ENCODE results near the gene CDH13. TPM values are rescaled to one million over a fixed set of nuclear protein-coding genes. Genes with fewer than 3 reads are reported as not detected.

CDH13 gene
- polyA plus RNA-seq, 10 donors = 32.5 to 56.9 (median 47.0) TPM

- DNase-seq = no peak
Measured at GRCh38 chr16:83105279-83106077, 478.7 kb downstream of the CDH13 start.

- DNase-seq = no peak
Measured at GRCh38 chr16:83109490-83110125, 482.8 kb downstream of the CDH13 start.

- DNase-seq = no peak
Measured at GRCh38 chr16:83110269-83110668, 483.5 kb downstream of the CDH13 start.

GRCh38 chr16:83113317-83113716 is 486.5 kb downstream of the CDH13 start:
- peak in 1 of 3 donors; percentile 26 for DNase-seq

GRCh38 chr16:83113811-83114210 is 487.0 kb downstream of the CDH13 start:
- peak in 1 of 3 donors; percentile 41 for DNase-seq

GRCh38 chr16:83115491-83116232 is 488.9 kb downstream of the CDH13 start:
- no peak for DNase-seq

GRCh38 chr16:83116274-83116892 is 489.6 kb downstream of the CDH13 start:
- DNase-seq = no peak

GRCh38 chr16:83117810-83118209 is 491.0 kb downstream of the CDH13 start:
- DNase-seq = no peak

GRCh38 chr16:83118365-83118764 is 491.6 kb downstream of the CDH13 start:
- no peak for DNase-seq

GRCh38 chr16:83125999-83126568 is 499.3 kb downstream of the CDH13 start:
- no peak for DNase-seq

- DNase-seq = no peak
Measured at GRCh38 chr16:83128041-83128440, 501.3 kb downstream of the CDH13 start.

GRCh38 chr16:83130039-83130438 is 503.3 kb downstream of the CDH13 start:
- DNase-seq = no peak

- no peak for DNase-seq
Measured at GRCh38 chr16:83134638-83135037, 507.9 kb downstream of the CDH13 start.

- DNase-seq = no peak
Measured at GRCh38 chr16:83136419-83136818, 509.6 kb downstream of the CDH13 start.

- no peak for DNase-seq
Measured at GRCh38 chr16:83136924-83137323, 510.2 kb downstream of the CDH13 start.

GRCh38 chr16:83137326-83137781 is 510.6 kb downstream of the CDH13 start:
- peak; percentile 11 to 67 (median 12) for DNase-seq

- no peak for DNase-seq
Measured at GRCh38 chr16:83137894-83138293, 511.1 kb downstream of the CDH13 start.

GRCh38 chr16:83138512-83138911 is 511.7 kb downstream of the CDH13 start:
- no peak for DNase-seq

GRCh38 chr16:83138976-83139690 is 512.4 kb downstream of the CDH13 start:
- no peak for DNase-seq

- DNase-seq = no peak
Measured at GRCh38 chr16:83143788-83144187, 517.0 kb downstream of the CDH13 start.

GRCh38 chr16:83145297-83145696 is 518.5 kb downstream of the CDH13 start:
- no peak for DNase-seq

All from muscle of back (tissue), 11 donors.